GM12865 (cell line): ENCODE data around the gene HADHA.

Experiments
- DNase-seq: peaks from one replicate; pipeline ENCODE4 v3.0.0; 2010; ENCODE audit warnings: low read depth
- H3K4me3 ChIP-seq: 2 replicates; pipeline ENCODE4 v1.5.1; 2011; ENCODE audit warnings: mild to moderate bottlenecking, low read depth, low read length, control low read depth
- CTCF ChIP-seq: IDR thresholded peaks from 2 replicates; pipeline ENCODE4 v1.5.1; 2011; ENCODE audit warnings: low read length, control low read depth, low read depth, inconsistent platforms; ENCODE audit not compliant: insufficient read depth; ENCODE audit errors: missing control alignments

HADHA gene

GRCh38 chr2:26244309-26245230, at the start of gene HADHA, which contains the start of gene HADHB:
HADHA (minus strand) TSS chr2:26244632; CDS start chr2:26244596, 36 bp downstream.
HADHB (plus strand) TSS chr2:26244939; CDS start chr2:26254255, 9,316 bp downstream.
- peak within 1 kb of the TSS; percentile 95 for H3K4me3 ChIP-seq
- TF ChIP-seq CTCF, result peak; percentile 27
- peak; percentile 93 for DNase-seq

GRCh38 chr2:26292646-26293045, 48.2 kb upstream of the HADHA start:
- no peak for TF ChIP-seq CTCF
- DNase-seq, result no peak
- no peak overlapping the region for H3K4me3 ChIP-seq

GRCh38 chr2:26290001-26290400, 45.6 kb upstream of the HADHA start:
- no peak for DNase-seq
- H3K4me3 ChIP-seq, result no peak overlapping the region
- no peak for TF ChIP-seq CTCF

GRCh38 chr2:26285931-26286330, 41.5 kb upstream of the HADHA start:
- no peak for TF ChIP-seq CTCF
- H3K4me3 ChIP-seq, result no peak overlapping the region
- DNase-seq, result no peak

- no peak overlapping the region for H3K4me3 ChIP-seq
- TF ChIP-seq CTCF, result no peak
- DNase-seq, result no peak
Observed at GRCh38 chr2:26284132-26284531, 39.7 kb upstream of the HADHA start.

GRCh38 chr2:26283606-26284005, 39.2 kb upstream of the HADHA start:
- no peak overlapping the region for H3K4me3 ChIP-seq
- no peak for TF ChIP-seq CTCF
- no peak for DNase-seq
